Measurements from ENCODE around the gene ASCC1. TPM values are rescaled to one million over a fixed set of nuclear protein-coding genes. Genes with fewer than 3 reads are reported as not detected.

ASCC1 gene
- total RNA-seq, 1 donor from 2014 or later, result 33.9 TPM

DNA sequence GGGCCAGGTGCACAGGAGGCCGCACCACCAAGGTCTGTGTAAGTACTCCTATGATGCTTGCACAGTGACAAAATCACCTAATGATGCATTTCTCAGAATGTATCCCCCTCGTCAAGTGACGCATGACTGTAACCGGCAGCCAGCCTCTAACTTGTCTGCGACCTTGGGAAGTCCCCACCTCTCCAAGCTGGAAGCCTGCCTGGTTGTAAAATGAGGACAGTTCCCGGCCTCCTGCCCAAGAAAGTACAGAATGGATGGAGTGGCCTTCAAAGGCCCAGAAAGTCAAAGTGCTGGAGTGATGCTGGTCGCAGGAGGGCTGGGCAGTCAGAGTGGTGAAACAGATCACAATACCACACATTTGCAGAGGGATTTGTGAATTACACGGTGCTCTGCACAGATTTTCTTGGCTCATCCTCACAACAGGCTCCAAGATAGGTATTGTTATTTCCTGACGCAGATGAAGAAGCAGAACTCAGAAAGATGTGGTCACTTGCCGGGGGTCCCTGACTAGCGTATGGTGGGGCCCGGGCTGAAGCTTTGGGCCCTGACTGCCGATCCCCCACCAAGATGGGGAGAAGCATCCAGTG, 150.5 kb downstream of the ASCC1 start:
- Mint-ChIP-seq H3K27ac (ENCODE audit: unreplicated experiment) (no peak overlapping the region), H3K4me1 (ENCODE audit: low read depth, unreplicated experiment) (peaks cover 12% of the 10 kb centered on the region), H3K4me3 (ENCODE audit: unreplicated experiment) (no peak overlapping the region), H3K9me3 (ENCODE audit: unreplicated experiment) (no peaks in the 10 kb centered on the region), H3K27me3 (ENCODE audit: low read depth, unreplicated experiment) (peaks cover 27% of the 10 kb centered on the region), H3K36me3 (ENCODE audit: low read depth, unreplicated experiment) (no peaks in the 10 kb centered on the region)
- H3K36me3 ChIP-seq (ENCODE audit: insufficient read depth, low read length), result no peaks in the 10 kb centered on the region
- no peak overlapping the region for H3K27ac ChIP-seq (ENCODE audit: low read depth, low read length)
- FAIRE-seq (no peak), DNase-seq (ENCODE audit: low read depth) (peak; percentile 34)
- H3K79me2 ChIP-seq (ENCODE audit: insufficient read depth, low read length), result no peaks in the 10 kb centered on the region
- TF ChIP-seq, protein P1, sequence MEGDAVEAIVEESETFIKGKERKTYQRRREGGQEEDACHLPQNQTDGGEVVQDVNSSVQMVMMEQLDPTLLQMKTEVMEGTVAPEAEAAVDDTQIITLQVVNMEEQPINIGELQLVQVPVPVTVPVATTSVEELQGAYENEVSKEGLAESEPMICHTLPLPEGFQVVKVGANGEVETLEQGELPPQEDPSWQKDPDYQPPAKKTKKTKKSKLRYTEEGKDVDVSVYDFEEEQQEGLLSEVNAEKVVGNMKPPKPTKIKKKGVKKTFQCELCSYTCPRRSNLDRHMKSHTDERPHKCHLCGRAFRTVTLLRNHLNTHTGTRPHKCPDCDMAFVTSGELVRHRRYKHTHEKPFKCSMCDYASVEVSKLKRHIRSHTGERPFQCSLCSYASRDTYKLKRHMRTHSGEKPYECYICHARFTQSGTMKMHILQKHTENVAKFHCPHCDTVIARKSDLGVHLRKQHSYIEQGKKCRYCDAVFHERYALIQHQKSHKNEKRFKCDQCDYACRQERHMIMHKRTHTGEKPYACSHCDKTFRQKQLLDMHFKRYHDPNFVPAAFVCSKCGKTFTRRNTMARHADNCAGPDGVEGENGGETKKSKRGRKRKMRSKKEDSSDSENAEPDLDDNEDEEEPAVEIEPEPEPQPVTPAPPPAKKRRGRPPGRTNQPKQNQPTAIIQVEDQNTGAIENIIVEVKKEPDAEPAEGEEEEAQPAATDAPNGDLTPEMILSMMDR (IDR thresholded peaks at IDR 0.05; ENCODE audit: insufficient read depth, low read depth, low read length), result no peak
- no peak for TF ChIP-seq EZH2 (IDR thresholded peaks at IDR 0.05; ENCODE audit: insufficient read depth, low read length)
- H2AFZ ChIP-seq (ENCODE audit: low read depth, low read length), result no peak overlapping the region
- no peak overlapping the region for H3K9ac ChIP-seq (ENCODE audit: low read length)
- H3K27me3 ChIP-seq (ENCODE audit: insufficient read depth, low read length), result peaks cover 10% of the 10 kb centered on the region
- H4K20me1 ChIP-seq (ENCODE audit: insufficient read depth, low read length), result no peaks in the 10 kb centered on the region
- H3K4me2 ChIP-seq (ENCODE audit: low read length), result no peak overlapping the region
- peaks cover 3% of the 10 kb centered on the region for H3K4me1 ChIP-seq (ENCODE audit: insufficient read depth, low read length)
- no peaks in the 10 kb centered on the region for H3K9me3 ChIP-seq (ENCODE audit: insufficient read depth, low read depth, low read length)
- H3K4me3 ChIP-seq (ENCODE audit: insufficient read depth, low read depth, low read length), result no peak overlapping the region

DNA sequence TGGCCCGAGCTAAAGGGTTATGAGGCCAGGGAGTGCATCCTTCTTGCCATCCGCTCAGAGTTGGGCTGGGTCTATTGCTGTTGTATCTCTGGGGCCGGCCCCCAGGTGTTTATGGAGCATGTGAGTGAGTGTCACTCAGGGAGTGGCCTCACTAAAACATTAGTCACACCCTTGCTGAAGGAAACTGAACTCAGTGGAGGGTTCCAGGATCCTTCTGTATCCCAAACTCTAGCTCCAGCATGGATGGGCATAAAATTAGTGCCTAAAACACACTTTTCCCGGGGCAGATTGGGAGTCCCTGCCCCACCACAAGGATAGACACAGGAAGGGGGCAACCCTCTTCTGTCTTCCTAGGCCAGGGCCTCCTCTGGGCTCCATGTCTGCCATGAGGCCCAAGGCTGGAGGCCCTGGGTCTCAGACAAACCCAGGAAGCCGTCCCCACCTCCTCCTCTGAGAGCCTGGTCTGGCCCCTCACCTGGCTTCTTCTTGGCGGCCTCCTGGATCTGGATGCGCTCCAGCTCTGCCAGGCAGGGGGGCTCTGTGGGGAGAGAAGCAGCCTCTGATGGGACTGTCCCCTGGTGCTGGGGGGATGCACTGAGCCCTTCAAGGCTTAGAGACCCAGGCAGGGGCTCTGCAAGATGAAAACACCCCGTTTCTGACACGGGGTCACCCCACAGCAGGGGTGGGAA, 152.2 kb downstream of the ASCC1 start:
- H3K4me2 ChIP-seq (ENCODE audit: low read length), result no peak overlapping the region
- Mint-ChIP-seq H3K27me3 (ENCODE audit: low read depth, unreplicated experiment) (peaks cover 35% of the 10 kb centered on the region), H3K36me3 (ENCODE audit: low read depth, unreplicated experiment) (peaks cover 3% of the 10 kb centered on the region), H3K9me3 (ENCODE audit: unreplicated experiment) (no peaks in the 10 kb centered on the region), H3K4me1 (ENCODE audit: low read depth, unreplicated experiment) (peaks cover 6% of the 10 kb centered on the region), H3K4me3 (ENCODE audit: unreplicated experiment) (no peak overlapping the region), H3K27ac (ENCODE audit: unreplicated experiment) (no peak overlapping the region)
- no peak overlapping the region for H2AFZ ChIP-seq (ENCODE audit: low read depth, low read length)
- peaks cover 21% of the 10 kb centered on the region for H3K27me3 ChIP-seq (ENCODE audit: insufficient read depth, low read length)
- H3K4me3 ChIP-seq (ENCODE audit: insufficient read depth, low read depth, low read length), result no peak overlapping the region
- DNase-seq (ENCODE audit: low read depth), result no peak
- no peaks in the 10 kb centered on the region for H3K79me2 ChIP-seq (ENCODE audit: insufficient read depth, low read length)
- no peaks in the 10 kb centered on the region for H3K36me3 ChIP-seq (ENCODE audit: insufficient read depth, low read length)
- no peak overlapping the region for H3K9ac ChIP-seq (ENCODE audit: low read length)
- no peaks in the 10 kb centered on the region for H4K20me1 ChIP-seq (ENCODE audit: insufficient read depth, low read length)
- no peak for FAIRE-seq
- H3K27ac ChIP-seq (ENCODE audit: low read depth, low read length), result no peak overlapping the region
- TF ChIP-seq, protein P1 (IDR thresholded peaks at IDR 0.05; ENCODE audit: insufficient read depth, low read depth, low read length), result no peak
- peaks cover 8% of the 10 kb centered on the region for H3K4me1 ChIP-seq (ENCODE audit: insufficient read depth, low read length)
- no peaks in the 10 kb centered on the region for H3K9me3 ChIP-seq (ENCODE audit: insufficient read depth, low read depth, low read length)
